ENCODE measurements around the gene STK11IP. TPM values are rescaled to one million over a fixed set of nuclear protein-coding genes. Genes with fewer than 3 reads are reported as not detected.

The STK11IP gene
- total and polyA plus RNA-seq, 2 of the 13 experiments (the other 11 are each of a cell fraction or from before 2014, with no cell fraction given) = 12.8 to 24.0 TPM

DNA sequence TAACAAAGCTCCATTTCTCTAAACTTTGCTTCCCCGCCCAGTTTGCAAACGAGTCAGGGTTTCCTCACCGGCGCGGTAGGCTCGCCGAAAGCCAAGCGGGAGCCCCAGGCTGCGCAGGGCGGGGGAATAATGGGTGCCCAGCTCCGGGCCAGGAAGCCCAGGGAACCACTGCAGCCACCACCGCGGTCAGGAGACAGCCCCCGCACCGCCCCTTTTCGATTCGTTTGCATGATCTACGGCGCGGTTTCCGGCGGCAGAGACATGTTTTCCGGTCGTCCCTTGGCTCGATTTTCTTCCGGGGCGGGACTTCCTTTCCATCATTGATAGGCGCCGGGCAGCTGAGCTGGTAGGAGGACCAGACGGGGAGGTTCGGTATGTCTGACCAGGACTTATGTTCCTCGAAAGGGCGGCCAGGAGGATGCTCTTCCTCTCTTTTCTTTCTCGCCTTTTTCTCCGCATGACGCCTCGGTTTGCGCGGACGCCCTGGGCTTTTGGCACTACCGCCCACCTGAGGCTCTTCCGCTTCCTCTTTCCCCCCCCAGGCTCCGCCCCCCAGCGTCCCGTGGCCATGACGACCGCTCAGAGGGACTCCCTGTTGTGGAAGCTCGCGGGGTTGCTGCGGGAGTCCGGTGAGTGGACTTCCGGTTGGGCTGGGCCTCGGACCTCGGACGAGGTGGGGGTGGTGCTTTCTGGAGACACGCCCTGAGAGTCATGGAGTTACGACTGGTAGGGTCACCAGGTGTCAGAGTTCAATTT, at the start of gene STK11IP (continued):
- no peak for TF ChIP-seq RELA (CRISPR knock-in tag; IDR thresholded peaks at IDR 0.05)
- TF ChIP-seq PAF1 (CRISPR knock-in tag; IDR thresholded peaks at IDR 0.05) = no peak
- TF ChIP-seq NFKB2 (CRISPR knock-in tag; IDR thresholded peaks at IDR 0.05; ENCODE audit: borderline replicate concordance) = peak; percentile 78; the same call in 1 of the 2 replicates
- TF ChIP-seq, protein P1, sequence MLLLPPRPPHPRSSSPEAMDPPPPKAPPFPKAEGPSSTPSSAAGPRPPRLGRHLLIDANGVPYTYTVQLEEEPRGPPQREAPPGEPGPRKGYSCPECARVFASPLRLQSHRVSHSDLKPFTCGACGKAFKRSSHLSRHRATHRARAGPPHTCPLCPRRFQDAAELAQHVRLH (CRISPR knock-in tag; IDR thresholded peaks at IDR 0.05; ENCODE audit: borderline replicate concordance, low read depth) = peak; percentile 88
- no peak for TF ChIP-seq SCMH1 (CRISPR knock-in tag; IDR thresholded peaks at IDR 0.05; ENCODE audit: borderline replicate concordance)
- TF ChIP-seq SKI (IDR thresholded peaks at IDR 0.05; ENCODE audit: partially characterized antibody) = peak; percentile 65
- TF ChIP-seq, protein P2, sequence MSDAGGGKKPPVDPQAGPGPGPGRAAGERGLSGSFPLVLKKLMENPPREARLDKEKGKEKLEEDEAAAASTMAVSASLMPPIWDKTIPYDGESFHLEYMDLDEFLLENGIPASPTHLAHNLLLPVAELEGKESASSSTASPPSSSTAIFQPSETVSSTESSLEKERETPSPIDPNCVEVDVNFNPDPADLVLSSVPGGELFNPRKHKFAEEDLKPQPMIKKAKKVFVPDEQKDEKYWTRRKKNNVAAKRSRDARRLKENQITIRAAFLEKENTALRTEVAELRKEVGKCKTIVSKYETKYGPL (CRISPR knock-in tag; IDR thresholded peaks at IDR 0.05) = no peak
- peak; percentile 79 for TF ChIP-seq ZBTB38 (CRISPR knock-in tag; IDR thresholded peaks at IDR 0.05)
- peak; percentile 42; the same call in 1 of the 2 replicates for TF ChIP-seq SIX1 (CRISPR knock-in tag; IDR thresholded peaks at IDR 0.05; ENCODE audit: borderline replicate concordance)
- TF ChIP-seq, protein P3, sequence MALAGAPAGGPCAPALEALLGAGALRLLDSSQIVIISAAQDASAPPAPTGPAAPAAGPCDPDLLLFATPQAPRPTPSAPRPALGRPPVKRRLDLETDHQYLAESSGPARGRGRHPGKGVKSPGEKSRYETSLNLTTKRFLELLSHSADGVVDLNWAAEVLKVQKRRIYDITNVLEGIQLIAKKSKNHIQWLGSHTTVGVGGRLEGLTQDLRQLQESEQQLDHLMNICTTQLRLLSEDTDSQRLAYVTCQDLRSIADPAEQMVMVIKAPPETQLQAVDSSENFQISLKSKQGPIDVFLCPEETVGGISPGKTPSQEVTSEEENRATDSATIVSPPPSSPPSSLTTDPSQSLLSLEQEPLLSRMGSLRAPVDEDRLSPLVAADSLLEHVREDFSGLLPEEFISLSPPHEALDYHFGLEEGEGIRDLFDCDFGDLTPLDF (CRISPR knock-in tag; IDR thresholded peaks at IDR 0.05) = 0 out of 2 replicates have a peak, but pooled peaks have one; percentile 22
- TF ChIP-seq ZNF746 (CRISPR knock-in tag; IDR thresholded peaks at IDR 0.05) = no peak
- no peak for TF ChIP-seq FIP1L1 (IDR thresholded peaks at IDR 0.05; ENCODE audit: borderline replicate concordance, insufficient read depth, low read depth, low read length)
- peak; percentile 48; the same call in 1 of the 2 replicates for TF ChIP-seq KLF12 (CRISPR knock-in tag; IDR thresholded peaks at IDR 0.05; ENCODE audit: borderline replicate concordance)
- peak; percentile 35; the same call in 1 of the 2 replicates for TF ChIP-seq ZNF205 (CRISPR knock-in tag; IDR thresholded peaks at IDR 0.05)
- TF ChIP-seq ELF1 (CRISPR knock-in tag; IDR thresholded peaks at IDR 0.05) = peak; percentile 97
- peak; percentile 75; the same call in 1 of the 2 replicates for TF ChIP-seq NAIF1 (CRISPR knock-in tag; IDR thresholded peaks at IDR 0.05; ENCODE audit: borderline replicate concordance)
- TF ChIP-seq NBN (conservative IDR thresholded peaks at IDR 0.05) = no peak
- TF ChIP-seq ZNF317 (CRISPR knock-in tag; IDR thresholded peaks at IDR 0.05) = 0 out of 2 replicates have a peak, but pooled peaks have one; percentile 54
- TF ChIP-seq ZNF12 (CRISPR knock-in tag; IDR thresholded peaks at IDR 0.05) = peak; percentile 96
- no peak for TF ChIP-seq ZFP62 (CRISPR knock-in tag; IDR thresholded peaks at IDR 0.05)
- no peak for TF ChIP-seq NFE2L2 (IDR thresholded peaks at IDR 0.05; ENCODE audit: low read length)
- TF ChIP-seq TAF1 (CRISPR knock-in tag; IDR thresholded peaks at IDR 0.05) = peak; percentile 93
- TF ChIP-seq CREB1 (IDR thresholded peaks at IDR 0.05) = peak; percentile 78
- peak; percentile 97 for TF ChIP-seq CREB1 (CRISPR knock-in tag; IDR thresholded peaks at IDR 0.05)
- TF ChIP-seq, protein P4, sequence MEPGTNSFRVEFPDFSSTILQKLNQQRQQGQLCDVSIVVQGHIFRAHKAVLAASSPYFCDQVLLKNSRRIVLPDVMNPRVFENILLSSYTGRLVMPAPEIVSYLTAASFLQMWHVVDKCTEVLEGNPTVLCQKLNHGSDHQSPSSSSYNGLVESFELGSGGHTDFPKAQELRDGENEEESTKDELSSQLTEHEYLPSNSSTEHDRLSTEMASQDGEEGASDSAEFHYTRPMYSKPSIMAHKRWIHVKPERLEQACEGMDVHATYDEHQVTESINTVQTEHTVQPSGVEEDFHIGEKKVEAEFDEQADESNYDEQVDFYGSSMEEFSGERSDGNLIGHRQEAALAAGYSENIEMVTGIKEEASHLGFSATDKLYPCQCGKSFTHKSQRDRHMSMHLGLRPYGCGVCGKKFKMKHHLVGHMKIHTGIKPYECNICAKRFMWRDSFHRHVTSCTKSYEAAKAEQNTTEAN (CRISPR knock-in tag; conservative IDR thresholded peaks at IDR 0.05) = no peak
- TF ChIP-seq, protein P5, sequence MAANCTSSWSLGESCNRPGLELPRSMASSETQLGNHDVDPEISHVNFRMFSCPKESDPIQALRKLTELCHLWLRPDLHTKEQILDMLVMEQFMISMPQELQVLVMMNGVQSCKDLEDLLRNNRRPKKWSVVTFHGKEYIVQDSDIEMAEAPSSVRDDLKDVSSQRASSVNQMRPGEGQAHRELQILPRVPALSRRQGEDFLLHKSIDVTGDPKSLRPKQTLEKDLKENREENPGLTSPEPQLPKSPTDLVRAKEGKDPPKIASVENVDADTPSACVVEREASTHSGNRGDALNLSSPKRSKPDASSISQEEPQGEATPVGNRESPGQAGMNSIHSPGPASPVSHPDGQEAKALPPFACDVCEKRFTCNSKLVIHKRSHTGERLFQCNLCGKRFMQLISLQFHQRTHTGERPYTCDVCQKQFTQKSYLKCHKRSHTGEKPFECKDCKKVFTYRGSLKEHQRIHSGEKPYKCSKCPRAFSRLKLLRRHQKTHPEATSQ (CRISPR knock-in tag; IDR thresholded peaks at IDR 0.05; ENCODE audit: borderline replicate concordance) = no peak; the same call in 1 of the 2 replicates
- TF ChIP-seq ZNF839 (CRISPR knock-in tag; IDR thresholded peaks at IDR 0.05; ENCODE audit: borderline replicate concordance) = peak; percentile 93; the same call in 1 of the 2 replicates

Data from HepG2 (cell line).